GM19372 (cell line): ENCODE measurements around the gene PITHD1.
A peak's percentile ranks its signal among the peaks of the same experiment; 100 is the strongest.
"Not testable (repeated sequence)": the region's sequence is repeated elsewhere in the genome, so short reads cannot be mapped to it uniquely, and the experiment has no call there.

Source experiments
- ATAC-seq: cut with Tn5 transposase; IDR thresholded peaks from one replicate; pipeline ENCODE4 v1.9.1; 2021; ENCODE audit warnings: mild to moderate bottlenecking, low read depth, moderate library complexity; ENCODE audit not compliant: unreplicated experiment

PITHD1 gene, protein sequence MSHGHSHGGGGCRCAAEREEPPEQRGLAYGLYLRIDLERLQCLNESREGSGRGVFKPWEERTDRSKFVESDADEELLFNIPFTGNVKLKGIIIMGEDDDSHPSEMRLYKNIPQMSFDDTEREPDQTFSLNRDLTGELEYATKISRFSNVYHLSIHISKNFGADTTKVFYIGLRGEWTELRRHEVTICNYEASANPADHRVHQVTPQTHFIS

DNA sequence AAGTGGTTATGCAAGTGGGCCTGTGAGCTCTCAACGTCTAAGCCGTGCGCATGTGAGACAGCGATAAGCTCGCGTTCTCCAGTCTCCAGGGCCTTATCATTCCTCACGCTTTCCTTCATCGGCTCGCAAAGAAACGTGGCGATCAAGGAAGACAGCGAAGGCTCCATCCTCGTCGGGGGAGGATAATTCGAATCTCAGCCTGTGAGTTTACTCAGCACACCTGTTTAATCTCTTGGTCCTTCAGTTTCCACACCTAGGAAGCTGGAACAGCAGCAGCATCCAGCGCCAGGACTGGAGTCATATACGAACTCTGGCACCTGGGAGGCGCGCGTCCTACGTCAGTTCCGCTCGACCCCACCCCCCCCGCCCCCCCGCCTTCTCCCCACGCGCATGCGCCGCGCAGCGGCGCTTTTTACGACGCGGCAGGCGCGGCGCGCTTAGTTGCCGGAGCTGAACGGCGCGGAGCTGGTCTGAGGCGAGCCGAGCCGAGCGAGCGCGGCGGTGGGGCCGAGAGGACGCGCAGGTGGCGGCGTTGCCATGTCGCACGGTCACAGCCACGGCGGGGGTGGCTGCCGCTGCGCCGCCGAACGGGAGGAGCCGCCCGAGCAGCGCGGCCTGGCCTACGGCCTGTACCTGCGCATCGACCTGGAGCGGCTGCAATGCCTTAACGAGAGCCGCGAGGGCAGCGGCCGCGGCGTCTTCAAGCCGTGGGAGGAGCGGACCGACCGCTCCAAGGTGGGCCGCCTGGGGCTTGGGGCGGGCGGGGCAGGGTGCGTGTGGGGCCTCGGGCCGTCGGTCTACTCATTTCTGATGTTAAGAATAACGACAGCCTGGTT is at the start of gene PITHD1:
Gene PITHD1, plus strand, starts transcription at position 440 of the 836 bp plus-strand sequence. Its CDS starts 98 bp downstream, at position 538.
- ATAC-seq = peak; percentile 83

GRCh38 chr1:23732363-23733224 is 45.6 kb upstream of the PITHD1 start:
- no peak for ATAC-seq

DNA sequence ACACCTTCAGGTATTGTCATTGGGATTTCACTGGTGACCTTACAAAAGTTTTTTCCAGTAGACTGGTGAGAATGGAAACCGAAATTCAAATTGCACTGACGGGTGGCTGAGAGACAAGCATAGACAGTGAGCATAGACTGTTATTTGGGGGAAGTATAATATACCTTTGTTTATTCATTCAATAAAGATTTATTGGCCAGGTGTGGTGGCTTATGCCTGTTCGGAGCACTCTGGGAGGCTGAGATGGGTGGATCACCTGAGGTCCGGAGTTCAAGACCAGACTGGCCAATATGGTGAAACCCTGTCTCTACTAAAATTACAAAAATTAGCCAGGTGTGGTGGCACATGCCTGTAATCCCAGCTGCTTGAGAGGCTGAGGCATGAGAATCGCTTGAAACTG is 44.9 kb upstream of the PITHD1 start:
- not testable (repeated sequence) for ATAC-seq

DNA sequence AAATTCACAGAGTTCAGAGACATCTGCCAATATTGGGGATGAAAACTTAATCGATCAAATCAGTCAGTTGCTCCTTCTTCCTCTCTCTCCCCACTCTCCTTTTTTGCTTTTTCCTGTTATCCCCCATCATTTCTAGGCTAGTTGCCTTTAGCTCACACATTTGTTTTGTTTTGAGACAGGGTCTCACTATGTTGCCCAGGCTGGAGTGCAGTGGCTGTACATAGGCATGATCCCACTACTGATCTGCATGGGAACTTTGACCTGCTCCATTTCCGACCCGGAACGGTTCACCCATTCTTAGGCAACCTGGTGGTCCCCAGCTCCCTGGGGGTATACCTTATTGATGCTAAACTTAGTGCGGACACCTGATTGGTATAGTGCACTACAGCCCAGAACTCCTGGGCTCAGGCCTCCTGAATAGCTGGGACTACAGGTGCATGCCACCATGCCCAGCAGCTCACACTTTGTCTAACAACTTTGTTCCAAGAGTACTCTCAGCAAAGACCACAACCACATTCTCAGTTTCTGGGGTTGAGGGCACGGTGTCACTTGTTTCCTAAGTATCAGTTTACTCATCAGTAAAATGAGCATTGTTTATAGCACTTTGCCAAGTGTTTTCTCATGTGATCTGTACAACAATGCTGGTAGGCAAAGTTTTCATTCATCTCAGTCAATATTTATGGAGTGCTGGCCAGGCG is 41.6 kb upstream of the PITHD1 start:
- no peak for ATAC-seq

DNA sequence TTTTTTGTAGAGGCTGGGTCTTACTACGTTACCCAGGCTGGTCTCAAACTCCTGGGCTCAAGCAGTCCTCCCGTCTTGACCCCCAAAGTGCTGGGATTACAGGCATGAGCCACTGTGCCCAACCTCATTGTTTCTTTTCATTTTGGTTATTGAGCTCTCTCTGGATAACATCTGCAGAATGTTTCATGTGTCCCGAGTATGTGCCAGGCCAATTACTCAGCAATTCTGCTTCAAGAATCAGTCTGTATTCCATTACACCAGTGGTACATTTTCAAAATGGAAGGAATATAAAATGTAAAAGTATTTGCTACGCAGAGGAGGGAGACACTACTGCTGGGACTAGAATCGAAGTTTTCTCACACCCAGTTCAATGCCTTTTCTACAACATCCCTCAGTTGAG is 36.6 kb upstream of the PITHD1 start:
- no peak for ATAC-seq

DNA sequence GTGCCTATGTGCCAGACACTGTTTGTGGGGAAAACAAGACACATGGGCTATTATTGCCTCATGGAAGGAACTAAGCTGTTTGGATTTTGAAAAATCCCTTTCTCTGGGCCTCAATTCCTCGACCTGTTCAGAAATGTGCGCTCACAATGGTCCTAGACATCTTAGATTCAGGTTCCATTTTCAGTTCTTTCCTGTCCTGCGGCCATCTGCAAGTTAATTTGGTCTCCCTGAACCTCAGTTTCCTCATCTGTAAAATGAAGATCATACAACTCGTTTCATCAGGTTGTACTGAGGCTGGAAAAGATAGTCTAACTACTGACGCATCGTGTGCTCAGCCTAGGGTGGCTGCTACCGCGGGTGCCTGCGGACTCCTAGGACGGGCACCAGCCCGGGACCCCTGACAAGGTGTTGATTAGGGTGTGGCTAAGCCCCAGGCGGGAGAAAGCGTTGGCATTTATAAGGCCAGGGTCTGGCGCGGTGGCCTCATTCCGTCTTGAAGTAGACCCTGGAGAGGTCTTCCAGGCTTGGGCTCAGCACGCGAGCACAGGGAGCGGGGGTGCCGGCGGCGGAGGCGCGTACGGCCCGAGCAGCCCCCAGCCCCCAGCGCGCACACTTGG is 35.4 kb upstream of the PITHD1 start:
- ATAC-seq = peak; percentile 36

- ATAC-seq = peak; percentile 60
Observed at GRCh38 chr1:23743287-23744152, 34.7 kb upstream of the PITHD1 start, which contains the start of gene ELOA. TSS of gene ELOA (plus strand) at chr1:23743471. CDS start at chr1:23743504, 33 bp downstream.

- ATAC-seq = no peak
Observed at GRCh38 chr1:23745515-23745914, 32.7 kb upstream of the PITHD1 start.

GRCh38 chr1:23748016-23748415 is 30.2 kb upstream of the PITHD1 start:
- ATAC-seq = no peak

DNA sequence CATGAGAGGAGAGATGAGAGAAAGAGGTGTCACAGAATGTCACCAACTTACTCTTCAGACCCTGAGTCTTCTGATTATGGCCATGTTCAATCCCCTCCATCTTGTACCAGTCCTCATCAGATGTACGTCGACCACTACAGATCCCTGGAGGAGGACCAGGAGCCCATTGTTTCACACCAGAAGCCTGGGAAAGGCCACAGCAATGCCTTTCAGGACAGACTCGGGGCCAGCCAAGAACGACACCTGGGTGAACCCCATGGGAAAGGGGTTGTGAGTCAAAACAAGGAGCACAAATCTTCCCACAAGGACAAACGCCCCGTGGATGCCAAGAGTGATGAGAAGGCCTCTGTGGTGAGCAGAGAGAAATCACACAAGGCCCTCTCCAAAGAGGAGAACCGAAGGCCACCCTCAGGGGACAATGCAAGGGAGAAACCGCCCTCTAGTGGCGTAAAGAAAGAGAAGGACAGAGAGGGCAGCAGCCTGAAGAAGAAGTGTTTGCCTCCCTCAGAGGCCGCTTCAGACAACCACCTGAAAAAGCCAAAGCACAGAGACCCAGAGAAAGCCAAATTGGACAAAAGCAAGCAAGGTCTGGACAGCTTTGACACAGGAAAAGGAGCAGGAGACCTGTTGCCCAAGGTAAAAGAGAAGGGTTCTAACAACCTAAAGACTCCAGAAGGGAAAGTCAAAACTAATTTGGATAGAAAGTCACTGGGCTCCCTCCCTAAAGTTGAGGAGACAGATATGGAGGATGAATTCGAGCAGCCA is 27.0 kb upstream of the PITHD1 start:
- no peak for ATAC-seq

GRCh38 chr1:23751815-23752200 is 26.4 kb upstream of the PITHD1 start:
- no peak for ATAC-seq

DNA sequence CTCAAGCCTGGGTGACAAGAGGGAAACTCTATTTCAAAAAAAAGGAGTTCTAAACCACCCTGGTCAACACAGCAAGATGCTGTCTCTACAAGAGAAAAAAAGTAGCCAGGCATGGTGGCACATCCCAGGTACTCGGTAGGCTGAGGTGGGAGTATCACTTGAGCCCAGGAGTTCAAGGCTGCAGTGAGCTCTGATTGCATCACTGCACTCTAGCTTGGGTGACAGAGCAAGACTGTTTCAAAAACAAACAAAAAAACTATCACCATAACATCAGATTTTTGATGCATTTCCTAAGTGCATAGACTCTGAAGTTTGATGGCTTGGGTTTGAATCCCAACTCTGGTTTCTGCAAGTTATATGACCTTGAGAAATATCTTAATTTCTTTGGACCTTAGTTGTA is 25.3 kb upstream of the PITHD1 start:
- no peak for ATAC-seq

DNA sequence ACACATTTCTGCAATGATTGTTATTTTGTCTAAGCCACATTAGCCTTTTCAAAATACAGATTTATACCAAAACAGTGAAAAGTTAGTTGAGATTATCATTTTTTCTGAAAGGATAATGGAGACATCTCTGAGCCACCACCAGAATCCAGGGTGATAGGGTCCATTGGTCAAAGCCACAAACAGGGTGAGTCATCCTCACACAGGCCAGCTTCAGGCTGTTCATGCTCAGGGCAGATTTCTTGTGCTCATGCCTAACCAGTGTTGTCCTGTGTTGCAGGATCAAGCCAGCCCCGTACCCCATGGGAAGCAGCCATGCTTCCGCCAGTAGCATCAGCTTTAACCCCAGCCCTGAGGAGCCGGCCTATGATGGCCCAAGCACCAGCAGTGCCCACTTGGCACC is 21.5 kb upstream of the PITHD1 start:
- no peak for ATAC-seq

GRCh38 chr1:23757812-23758211 is 20.4 kb upstream of the PITHD1 start:
- no peak for ATAC-seq

- no peak for ATAC-seq
Observed at GRCh38 chr1:23759277-23759676, 18.9 kb upstream of the PITHD1 start.

DNA sequence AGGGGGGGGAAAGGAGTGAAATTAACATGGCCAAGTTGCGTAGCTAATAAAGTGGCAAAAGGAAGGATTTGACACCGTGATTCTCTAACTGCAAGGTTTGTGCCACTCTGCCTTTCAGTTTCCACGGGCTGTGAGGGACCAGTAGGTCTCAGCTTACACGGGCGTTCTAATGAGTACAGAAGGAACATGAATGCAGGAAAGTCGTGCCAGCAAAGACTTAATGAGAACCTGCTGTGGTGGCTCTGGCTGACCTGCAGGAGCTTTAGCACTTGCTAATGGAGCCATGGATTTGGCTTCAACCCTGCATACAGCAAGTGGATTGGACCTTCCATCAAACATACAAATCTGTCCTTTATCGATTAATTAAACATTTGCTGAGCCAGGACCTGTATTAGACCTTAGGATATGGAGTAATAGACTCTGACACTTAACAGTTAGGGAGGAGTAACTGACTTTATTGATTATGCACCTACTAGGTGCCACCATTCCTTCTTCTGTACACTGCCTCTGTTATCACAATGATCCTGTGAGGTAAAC is 15.1 kb upstream of the PITHD1 start:
- no peak for ATAC-seq

GRCh38 chr1:23768733-23769132 is 9.5 kb upstream of the PITHD1 start:
- ATAC-seq = no peak
